IMR-90 (cell line): ENCODE results near the gene SLC22A5.

Experiments
- BHLHE40 ChIP-seq: fragments of 150-350 bp; IDR thresholded peaks from 2 replicates; pipeline ENCODE4 v1.6.1; 2016; ENCODE audit warnings: mild to moderate bottlenecking, low read depth, low read length
- CEBPB ChIP-seq: IDR thresholded peaks from 2 replicates; pipeline ENCODE4 v1.6.1; 2012; ENCODE audit warnings: low read depth, low read length, improper control_type of control experiment
- CTCF ChIP-seq: conservative IDR thresholded peaks from 2 replicates; pipeline ENCODE4 v1.5.1; 2012; ENCODE audit warnings: mild to moderate bottlenecking, low read depth, low read length, improper control_type of control experiment
- ELK1 ChIP-seq: fragments of 150-350 bp; IDR thresholded peaks from 2 replicates; pipeline ENCODE4 v1.6.1; 2016; ENCODE audit warnings: low read depth, mild to moderate bottlenecking, low read length, moderate library complexity, borderline replicate concordance
- FOS ChIP-seq: fragments of 150-350 bp; IDR thresholded peaks from 2 replicates; pipeline ENCODE4 v1.6.1; 2016; ENCODE audit warnings: low read depth, low read length
- MAFK ChIP-seq: IDR thresholded peaks from 2 replicates; pipeline ENCODE4 v1.6.1; 2012; ENCODE audit warnings: low read depth, low read length, improper control_type of control experiment
- MAZ ChIP-seq: IDR thresholded peaks from 2 replicates; pipeline ENCODE4 v1.6.1; 2012; ENCODE audit warnings: low read depth, mild to moderate bottlenecking, low read length, improper control_type of control experiment, moderate library complexity, borderline replicate concordance
- POLR2A ChIP-seq: IDR thresholded peaks from 2 replicates; pipeline ENCODE4 v1.6.1; 2012; ENCODE audit warnings: mild to moderate bottlenecking, low read depth, low read length
- RAD21 ChIP-seq: IDR thresholded peaks from 2 replicates; pipeline ENCODE4 v1.6.1; 2012; ENCODE audit warnings: low read length, improper control_type of control experiment
- RCOR1 ChIP-seq: IDR thresholded peaks from 2 replicates; pipeline ENCODE4 v1.6.1; 2012; ENCODE audit warnings: mild to moderate bottlenecking, low read length, improper control_type of control experiment; ENCODE audit not compliant: insufficient replicate concordance
- RFX5 ChIP-seq: IDR thresholded peaks from 2 replicates; pipeline ENCODE4 v1.8.0; 2012; ENCODE audit warnings: low read depth, mild to moderate bottlenecking, low read length, moderate library complexity
- SMC3 ChIP-seq: fragments of 150-350 bp; IDR thresholded peaks from 2 replicates; pipeline ENCODE4 v1.6.1; 2016; ENCODE audit warnings: low read depth, mild to moderate bottlenecking, antibody characterized with exemption, low read length, moderate library complexity
- USF2 ChIP-seq: fragments of 150-350 bp; IDR thresholded peaks from 2 replicates; pipeline ENCODE4 v1.6.1; 2017; ENCODE audit warnings: mild to moderate bottlenecking, antibody characterized with exemption, low read length, low read depth

GRCh38 chr5:132388244-132389050 lies 18.9 kb downstream of the SLC22A5 start:
- TF ChIP-seq RAD21: no peak
- TF ChIP-seq CTCF: no peak
- TF ChIP-seq CEBPB: no peak
- TF ChIP-seq POLR2A: no peak
- no peak for TF ChIP-seq BHLHE40
- TF ChIP-seq MAZ: no peak
- no peak for TF ChIP-seq USF2
- no peak for TF ChIP-seq RFX5
- TF ChIP-seq ELK1: no peak
- TF ChIP-seq SMC3: no peak
- no peak for TF ChIP-seq FOS
- TF ChIP-seq RCOR1: no peak
- no peak for TF ChIP-seq MAFK
